IMR-90 (cell line): ENCODE results near the gene ALDH3B2. TPM values are rescaled to one million over a fixed set of nuclear protein-coding genes. Genes with fewer than 3 reads are reported as not detected.
"Not testable (repeated sequence)": the region's sequence is repeated elsewhere in the genome, so short reads cannot be mapped to it uniquely, and the experiment has no call there.

Experiments used
- ATAC-seq: fragments of 200-7000 bp; cut with Tn5 transposase; 2 replicates; pipeline ENCODE4 v1.9.1; 2020; ENCODE audit warnings: low read depth, mild to moderate bottlenecking, moderate library complexity
- BruUV-seq: library from RNA; stranded (reverse); fragments of 400-500 nt; replicated peaks from 2 replicates; lab custom pipeline; 2021; lab: Mats Ljungman, UMichigan
- CTCF ChIA-PET: fragments of 300-600 bp; formaldehyde crosslinking; extraction: SDS; loops from one replicate; lab custom pipeline; 2021; ENCODE audit warnings: antibody characterized with exemption; lab: Yijun Ruan, JAX
- POLR2A ChIA-PET: fragments of 300-600 bp; sonication (Branson Sonifier 250); formaldehyde crosslinking; loops from one replicate; lab custom pipeline; 2022; ENCODE audit warnings: antibody characterized with exemption; ENCODE audit not compliant: unreplicated experiment; lab: Charles Lee
- DNase-seq: peaks from one replicate; pipeline ENCODE4 v3.0.0; 2013
- H2AFZ ChIP-seq: replicated peaks from 2 replicates; pipeline ENCODE3; 2013; ENCODE audit warnings: low read length, mild to moderate bottlenecking; ENCODE audit not compliant: poor library complexity
- H2AK5ac ChIP-seq: 2 replicates; pipeline ENCODE4 v1.6.1; 2013; ENCODE audit warnings: low read depth, low read length, inconsistent platforms
- H2AK9ac ChIP-seq: replicated peaks from 2 replicates; pipeline ENCODE3; 2013; ENCODE audit warnings: mild to moderate bottlenecking, low read depth, low read length, moderate library complexity; ENCODE audit not compliant: poor library complexity
- H2BK120ac ChIP-seq: 2 replicates; pipeline ENCODE4 v1.6.1; 2013; ENCODE audit warnings: low read depth, low read length, inconsistent platforms
- H2BK15ac ChIP-seq: 3 replicates; pipeline ENCODE4 v1.6.1; 2013; ENCODE audit warnings: low read depth, low read length, inconsistent platforms
- H2BK20ac ChIP-seq: 2 replicates; pipeline ENCODE4 v1.6.1; 2013; ENCODE audit warnings: low read depth, mild to moderate bottlenecking, inconsistent platforms, low read length, moderate library complexity
- H2BK5ac ChIP-seq: 2 replicates; pipeline ENCODE4 v1.6.1; 2013; ENCODE audit warnings: mild to moderate bottlenecking, low read depth, low read length, inconsistent platforms; ENCODE audit not compliant: poor library complexity, severe bottlenecking
- H3K14ac ChIP-seq: replicated peaks from 2 replicates; pipeline ENCODE4 v1.6.1; 2013; ENCODE audit warnings: low read depth, low read length, inconsistent platforms
- H3K18ac ChIP-seq: 2 replicates; pipeline ENCODE4 v1.6.1; 2013; ENCODE audit warnings: low read depth, low read length, control low read depth
- H3K23ac ChIP-seq: 2 replicates; pipeline ENCODE4 v1.6.1; 2013; ENCODE audit warnings: low read depth, low read length, inconsistent platforms
- H3K27ac ChIP-seq: 2 replicates; pipeline ENCODE4 v1.5.1; 2013; ENCODE audit warnings: mild to moderate bottlenecking, control low read depth, low read length; ENCODE audit not compliant: insufficient read depth
- H3K27me3 ChIP-seq: 2 replicates; pipeline ENCODE4 v1.6.1; 2013; ENCODE audit warnings: low read length; ENCODE audit not compliant: control insufficient read depth, insufficient read depth
- H3K36me3 ChIP-seq: 2 replicates; pipeline ENCODE4 v1.6.1; 2013; ENCODE audit warnings: low read length, mixed read lengths; ENCODE audit not compliant: control insufficient read depth, insufficient read depth
- H3K4ac ChIP-seq: 2 replicates; pipeline ENCODE4 v1.6.1; 2013; ENCODE audit warnings: low read depth, low read length, inconsistent platforms
- H3K4me1 ChIP-seq: 2 replicates; pipeline ENCODE4 v1.6.1; 2013; ENCODE audit warnings: low read length, mixed read lengths; ENCODE audit not compliant: control insufficient read depth, insufficient read depth
- H3K4me2 ChIP-seq: 2 replicates; pipeline ENCODE4 v1.6.1; 2013; ENCODE audit warnings: low read depth, mild to moderate bottlenecking, control low read depth, low read length, moderate library complexity
- H3K4me3 ChIP-seq: 2 replicates; pipeline ENCODE4 v1.5.1; 2013; ENCODE audit warnings: low read depth, mild to moderate bottlenecking, control low read depth, low read length, moderate library complexity; ENCODE audit not compliant: insufficient read depth
- H3K56ac ChIP-seq: 2 replicates; pipeline ENCODE4 v1.6.1; 2013; ENCODE audit warnings: low read length, inconsistent platforms; ENCODE audit not compliant: insufficient read depth; ENCODE audit errors: extremely low read depth
- H3K79me1 ChIP-seq, 2 experiments: 2 replicates each; pipeline ENCODE4 v1.6.1; 2013; ENCODE audit warnings: low read length in 2 of 2, inconsistent platforms in 1 of 2, low read depth in 1 of 2
- H3K9ac ChIP-seq: 2 replicates; pipeline ENCODE4 v1.6.1; 2013; ENCODE audit warnings: low read depth, low read length, control low read depth
- H3K9me1 ChIP-seq: 2 replicates; pipeline ENCODE4 v1.6.1; 2013; ENCODE audit warnings: low read length, inconsistent platforms; ENCODE audit not compliant: insufficient read depth
- H3K9me3 ChIP-seq: 2 replicates; pipeline ENCODE4 v1.6.1; 2013; ENCODE audit warnings: low read length; ENCODE audit not compliant: control insufficient read depth, insufficient read depth
- H4K20me1 ChIP-seq: 2 replicates; pipeline ENCODE4 v1.6.1; 2013; ENCODE audit warnings: low read length, inconsistent platforms; ENCODE audit not compliant: insufficient read depth
- H4K5ac ChIP-seq: 2 replicates; pipeline ENCODE4 v1.6.1; 2013; ENCODE audit warnings: mild to moderate bottlenecking, low read depth, low read length, control low read depth
- H4K8ac ChIP-seq, 2 experiments: 2 replicates each; pipeline ENCODE4 v1.6.1; 2013; ENCODE audit warnings: low read depth in 2 of 2, low read length in 2 of 2, control low read depth in 1 of 2, inconsistent platforms in 1 of 2
- H4K91ac ChIP-seq: 2 replicates; pipeline ENCODE4 v1.6.1; 2013; ENCODE audit warnings: low read depth, low read length, inconsistent platforms; ENCODE audit not compliant: insufficient read depth
- CEBPB ChIP-seq: IDR thresholded peaks from 2 replicates; pipeline ENCODE4 v1.6.1; 2012; ENCODE audit warnings: low read depth, low read length, improper control_type of control experiment
- CHD1 ChIP-seq: IDR thresholded peaks from 2 replicates; pipeline ENCODE4 v1.6.1; 2012; ENCODE audit warnings: low read depth, low read length, improper control_type of control experiment
- FOS ChIP-seq: fragments of 150-350 bp; IDR thresholded peaks from 2 replicates; pipeline ENCODE4 v1.6.1; 2016; ENCODE audit warnings: low read depth, low read length
- MXI1 ChIP-seq: IDR thresholded peaks from 2 replicates; pipeline ENCODE4 v1.6.1; 2012; ENCODE audit warnings: low read depth, mild to moderate bottlenecking, low read length, moderate library complexity, borderline replicate concordance
- NFE2L2 ChIP-seq: fragments of 150-350 bp; IDR thresholded peaks from 2 replicates; pipeline ENCODE4 v1.6.1; 2016; ENCODE audit warnings: low read depth, mild to moderate bottlenecking, low read length
- RCOR1 ChIP-seq: IDR thresholded peaks from 2 replicates; pipeline ENCODE4 v1.6.1; 2012; ENCODE audit warnings: mild to moderate bottlenecking, low read length, improper control_type of control experiment; ENCODE audit not compliant: insufficient replicate concordance
- WGBS, 2 experiments: methylation state at CpG; one replicate each; pipeline versions ENCODE4 v1.1.5 to v1.1.7; 2013; ENCODE audit warnings: missing lambda C conversion rate in 2 of 2; ENCODE audit not compliant: insufficient read length in 1 of 2; ENCODE audit errors: extremely low coverage in 2 of 2; 5-methylcytosine and 5-hydroxymethylcytosine counted together
- dilution Hi-C: fragments of 300-500 bp; cut with HindIII; formaldehyde crosslinking; loops from one replicate; pipeline ENCODE4 v1.14.3; 2018; ENCODE audit warnings: low sequenced_read_pairs; ENCODE audit not compliant: unreplicated experiment
- in situ Hi-C: fragments of 300-500 bp; cut with MboI; formaldehyde crosslinking; loops from 3 replicates; pipeline ENCODE4 v1.14.3; 2019; ENCODE audit warnings: low sequenced_read_pairs, inconsistent platforms, mixed read lengths
- intact Hi-C: fragments of 100-400 bp; cut with micrococcal nuclease; formaldehyde crosslinking; loops from 2 replicates; pipeline ENCODE4 v1.10.0; 2022
- polyA plus RNA-seq, 3 experiments: library from polyadenylated mRNA; depleted of rRNA; stranded (reverse); fragments of >200 nt; gene quantifications; 2 replicates each; pipeline ENCODE4 v1.2.3, GENCODE V29; 2012; ENCODE audit warnings: low replicate concordance in 1 of 3
- total RNA-seq: library from RNA; depleted of rRNA; stranded (reverse); fragments of >200 nt; gene quantifications from 2 replicates; pipeline ENCODE4 v1.2.3, GENCODE V29; 2012
- TF ChIP-seq, protein P1 (sequence below): fragments of 150-350 bp; IDR thresholded peaks from 2 replicates; pipeline ENCODE4 v1.6.1; 2017; ENCODE audit warnings: mild to moderate bottlenecking, antibody characterized with exemption, low read length, low read depth

ALDH3B2 gene
- total and polyA plus RNA-seq, 2 of the 4 experiments (the other 2 are of a cell fraction) = not detected

DNA sequence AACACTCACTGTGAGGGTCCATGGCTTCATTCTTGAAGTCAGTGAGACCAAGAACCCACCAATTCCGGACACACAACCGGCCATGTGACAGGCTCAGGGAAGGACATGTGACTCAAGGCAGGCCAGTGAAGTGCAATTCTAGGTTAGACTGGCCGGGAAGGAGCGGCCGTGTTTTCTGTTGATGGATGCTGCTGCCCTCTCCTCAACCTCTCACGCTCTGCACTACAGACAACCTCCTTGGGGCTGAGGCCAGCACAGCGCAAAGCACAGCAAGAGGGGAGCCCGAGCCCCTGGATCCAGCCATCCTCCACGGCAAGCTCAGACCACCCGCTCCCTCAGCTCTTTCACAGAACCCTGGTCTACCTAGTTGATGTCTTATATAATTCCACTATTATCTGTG lies 47.5 kb downstream of the ALDH3B2 start:
- BruUV-seq = no TSS peak
- in situ Hi-C loops = no loop called here

DNA sequence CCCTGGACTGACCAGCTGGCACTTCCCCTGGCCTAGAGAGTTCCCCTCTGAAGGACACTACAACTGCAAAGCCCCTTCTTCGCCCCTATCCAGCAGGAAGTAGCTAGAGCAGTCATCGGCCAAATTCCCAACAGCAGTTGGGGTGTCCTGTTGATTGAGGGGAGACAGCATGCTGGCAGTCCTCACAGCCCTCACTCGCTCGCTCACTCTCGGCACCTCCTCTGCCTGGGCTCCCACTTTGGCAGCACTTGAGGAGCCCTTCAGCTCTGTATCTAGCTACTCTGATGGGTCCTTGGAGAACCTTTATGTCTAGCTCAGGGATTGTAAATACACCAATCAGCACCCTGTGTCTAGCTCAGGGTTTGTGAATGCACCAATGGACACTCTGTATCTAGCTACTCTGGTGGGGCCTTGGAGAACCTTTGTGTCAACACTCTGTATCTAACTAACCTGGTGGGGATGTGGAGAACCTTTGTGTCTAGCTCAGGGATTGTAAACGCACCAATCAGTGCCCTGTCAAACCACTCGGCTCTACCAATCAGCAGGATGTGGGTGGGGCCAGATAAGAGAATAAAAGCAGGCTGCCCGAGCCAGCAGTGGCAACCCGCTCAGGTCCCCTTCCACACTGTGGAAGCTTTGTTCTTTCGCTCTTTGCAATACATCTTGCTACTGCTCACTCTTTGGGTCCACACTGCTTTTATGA lies 48.1 kb downstream of the ALDH3B2 start:
- H3K18ac ChIP-seq, H3K4me3 ChIP-seq, H3K23ac ChIP-seq, H4K5ac ChIP-seq, H2BK5ac ChIP-seq, H3K56ac ChIP-seq, H3K4me1 ChIP-seq, DNase-seq, H3K27me3 ChIP-seq, H2AK5ac ChIP-seq, in situ Hi-C loops, intact Hi-C loops, H3K27ac ChIP-seq, H3K4ac ChIP-seq, dilution Hi-C loops, H4K91ac ChIP-seq, H2AK9ac ChIP-seq, H2BK120ac ChIP-seq, H2BK15ac ChIP-seq, BruUV-seq, H3K9me3 ChIP-seq, H3K9me1 ChIP-seq, H2AFZ ChIP-seq, H4K8ac ChIP-seq, H3K9ac ChIP-seq, ATAC-seq, H3K4me2 ChIP-seq, POLR2A ChIA-PET, H3K36me3 ChIP-seq, H3K79me1 ChIP-seq, H2BK20ac ChIP-seq, H3K14ac ChIP-seq, H4K20me1 ChIP-seq: not testable (repeated sequence)
- no CpG with 5 or more reads among the region's 10 CpGs for WGBS, 2 experiments
- CTCF ChIA-PET = interaction anchor here (1.6 kb wide), 1 partner anchor 12 kb away, joined by 5 read pairs; no protein-coding TSS in a partner anchor

More for the DNA sequence above, 47.5 kb downstream of the ALDH3B2 start:
- H2AK9ac ChIP-seq = no peak overlapping the region
- intact Hi-C loops (no loop called here), dilution Hi-C loops (no loop called here)
- H3K56ac ChIP-seq = no peak overlapping the region
- ATAC-seq = no peak
- WGBS, 2 experiments = 87% methylated on average over 5 of the region's 10 CpGs; no CpG with 5 or more reads in 1 of the 2 experiments
- H3K79me1 ChIP-seq = no peaks in the 10 kb centered on the region
- H3K27me3 ChIP-seq = no peaks in the 10 kb centered on the region
- no peak overlapping the region for H4K5ac ChIP-seq
- ChIA-PET CTCF (interaction anchor here (1.6 kb wide), 1 partner anchor 13 kb away, joined by 5 read pairs; no protein-coding TSS in a partner anchor), POLR2A (no interaction called here)
- no peak overlapping the region for H3K18ac ChIP-seq
- H3K14ac ChIP-seq = no peak overlapping the region
- H4K20me1 ChIP-seq = no peaks in the 10 kb centered on the region
- TF ChIP-seq FOS = no peak
- TF ChIP-seq CHD1 = no peak
- TF ChIP-seq, protein P1, sequence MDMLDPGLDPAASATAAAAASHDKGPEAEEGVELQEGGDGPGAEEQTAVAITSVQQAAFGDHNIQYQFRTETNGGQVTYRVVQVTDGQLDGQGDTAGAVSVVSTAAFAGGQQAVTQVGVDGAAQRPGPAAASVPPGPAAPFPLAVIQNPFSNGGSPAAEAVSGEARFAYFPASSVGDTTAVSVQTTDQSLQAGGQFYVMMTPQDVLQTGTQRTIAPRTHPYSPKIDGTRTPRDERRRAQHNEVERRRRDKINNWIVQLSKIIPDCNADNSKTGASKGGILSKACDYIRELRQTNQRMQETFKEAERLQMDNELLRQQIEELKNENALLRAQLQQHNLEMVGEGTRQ = no peak
- TF ChIP-seq RCOR1 = no peak
- TF ChIP-seq NFE2L2 = no peak
- TF ChIP-seq CEBPB = no peak
- no peak for TF ChIP-seq MXI1
- no peak overlapping the region for H3K9ac ChIP-seq
- H2BK20ac ChIP-seq = no peak overlapping the region
- no peak overlapping the region for H2AFZ ChIP-seq
- H3K27ac ChIP-seq = no peak overlapping the region
- peaks cover 4% of the 10 kb centered on the region; the same call in 1 of the 2 replicates for H3K9me1 ChIP-seq
- H3K4me2 ChIP-seq = no peak overlapping the region
- H4K91ac ChIP-seq = no peak overlapping the region
- H3K9me3 ChIP-seq = no peaks in the 10 kb centered on the region
- no peak overlapping the region for H2BK120ac ChIP-seq
- H2BK15ac ChIP-seq = no peak overlapping the region
- H3K23ac ChIP-seq = no peak overlapping the region
- 0 out of 2 replicates have a peak, but pooled peaks cover 3% of the 10 kb centered on the region for H3K4me1 ChIP-seq
- no peaks in the 10 kb centered on the region for H3K36me3 ChIP-seq
- no peak overlapping the region for H2AK5ac ChIP-seq
- H3K4ac ChIP-seq = no peak overlapping the region
- no peak for DNase-seq
- H2BK5ac ChIP-seq = no peak overlapping the region
- no peak overlapping the region for H4K8ac ChIP-seq
- no peak overlapping the region for H3K4me3 ChIP-seq
